NCI-H1417 treated with DMSO at 0.1 percent for 48 hours (cell line): ENCODE measurements around the gene CCDC116.

Experiments
- DNase-seq: peaks from one replicate; lab custom pipeline; 2025; lab: John Stamatoyannopoulos, UW

CCDC116 gene

DNA sequence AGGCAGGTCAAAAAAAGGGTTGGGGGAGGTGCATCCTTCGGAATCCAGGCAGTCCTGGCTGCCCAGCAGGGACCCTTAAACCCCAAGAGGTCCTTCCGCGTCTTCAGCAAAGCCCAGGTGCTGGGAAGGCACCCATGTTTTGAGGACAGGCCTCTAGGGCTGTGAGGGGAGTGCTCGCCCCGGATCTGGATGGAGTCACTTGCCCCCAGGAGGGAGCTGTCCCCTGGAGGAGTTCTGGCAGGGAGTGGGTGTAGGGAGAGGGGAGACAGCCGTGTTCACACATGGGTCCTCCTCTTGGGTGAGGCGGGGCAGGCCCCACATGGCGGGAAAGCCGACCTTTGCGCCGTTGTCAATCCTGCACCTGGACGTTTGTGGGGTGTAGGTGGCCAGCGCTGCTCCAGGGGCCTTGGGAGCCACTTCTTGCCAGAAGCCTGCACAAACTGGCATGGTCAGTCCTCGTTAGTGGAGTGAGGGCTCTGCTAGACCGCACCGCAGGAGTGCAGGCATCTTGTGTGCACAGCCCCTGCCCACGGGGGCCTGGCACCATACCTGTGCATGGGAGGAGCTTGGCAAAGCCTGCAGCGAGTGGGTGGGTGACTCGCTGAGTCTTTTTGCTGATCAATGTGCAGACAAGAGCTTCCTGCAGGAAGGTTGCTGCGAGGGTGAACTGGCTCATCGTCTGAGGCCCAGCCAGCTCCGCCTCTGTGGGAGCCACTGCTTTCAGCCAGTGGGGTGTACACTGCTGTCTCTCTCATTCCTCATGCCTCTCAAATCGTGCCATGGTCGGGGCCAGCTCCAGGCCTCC, 49.2 kb downstream of the CCDC116 start:
- no peak for DNase-seq

DNA sequence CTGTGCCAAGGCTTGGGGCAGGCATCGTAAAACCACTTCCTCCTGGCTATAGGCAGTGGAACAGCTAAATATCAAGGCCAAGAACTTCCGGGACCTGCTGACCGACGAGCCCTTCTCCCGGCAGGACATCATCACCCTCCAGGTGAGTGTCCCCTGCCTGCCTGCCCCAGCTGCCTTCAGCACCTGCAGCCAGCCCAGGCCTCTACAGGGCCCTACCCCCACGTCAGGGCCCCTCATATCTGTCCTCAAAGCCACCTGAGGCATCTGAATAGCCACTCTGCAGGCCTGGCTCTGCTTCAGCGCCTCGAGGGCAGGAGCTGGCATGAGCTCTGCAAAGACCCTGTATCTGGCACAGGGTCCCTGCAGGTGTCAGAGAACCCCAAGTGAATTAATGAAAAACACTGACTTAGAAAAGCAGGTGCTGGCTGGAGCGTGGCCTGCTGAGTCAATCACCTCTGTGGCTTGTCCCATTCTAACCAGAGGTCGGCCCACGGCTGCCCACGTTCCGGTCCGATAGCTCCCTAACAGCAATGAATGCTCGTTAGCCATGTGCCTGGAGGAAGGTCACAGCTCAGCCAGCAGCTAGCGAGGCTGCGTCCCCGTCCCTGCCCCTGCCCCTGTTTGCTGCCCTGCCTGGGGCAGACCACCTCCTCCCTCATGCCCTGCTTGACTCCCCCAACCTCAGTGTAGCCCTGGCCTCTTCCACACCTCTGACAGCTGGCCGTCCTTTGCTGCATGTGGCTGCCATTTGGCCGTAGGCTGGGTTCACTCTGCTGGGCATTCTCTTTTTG, 50.0 kb downstream of the CCDC116 start:
- DNase-seq = no peak

DNA sequence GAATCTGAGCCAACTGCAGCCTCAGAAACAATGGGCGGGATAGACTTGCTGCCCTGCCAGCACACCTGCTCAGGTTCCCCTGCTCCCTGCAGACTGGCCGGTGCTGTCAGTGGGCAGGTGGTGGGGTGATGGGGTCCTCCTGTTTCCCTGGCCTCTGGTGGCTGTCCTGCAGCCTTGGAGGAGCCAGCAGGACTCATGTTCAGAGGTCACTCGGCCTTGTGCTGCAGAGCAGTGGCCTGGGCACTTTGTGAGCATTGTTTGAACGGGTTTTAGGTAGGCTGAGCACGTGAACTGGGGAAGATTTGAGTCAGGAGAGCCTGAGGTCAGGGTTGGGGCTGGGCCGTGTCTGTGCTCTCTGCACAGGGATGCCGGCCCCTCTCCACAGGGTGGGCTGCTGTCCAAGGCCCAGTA, 50.8 kb downstream of the CCDC116 start:
- no peak for DNase-seq

- no peak for DNase-seq
These were observed 52.1 kb downstream of the CCDC116 start for GRCh38 chr22:21684492-21685163.

GRCh38 chr22:21685164-21685513, 52.6 kb downstream of the CCDC116 start:
- DNase-seq = no peak

GRCh38 chr22:21686193-21686608, 53.6 kb downstream of the CCDC116 start:
- no peak for DNase-seq
